ENCODE results near the gene KLF11.

Gene KLF11

GRCh38 chr2:10064932-10065772 lies 21.8 kb downstream of the KLF11 start:
- no peak for DNase-seq (ENCODE audit: low read depth)

- no peak for DNase-seq (ENCODE audit: low read depth)
Measured at GRCh38 chr2:10065773-10066055, 22.4 kb downstream of the KLF11 start.

GRCh38 chr2:10067330-10067729 lies 24.0 kb downstream of the KLF11 start:
- DNase-seq (ENCODE audit: low read depth): no peak

- no peak for DNase-seq (ENCODE audit: low read depth)
Measured at GRCh38 chr2:10067881-10068280, 24.5 kb downstream of the KLF11 start.

GRCh38 chr2:10071176-10071575 lies 27.8 kb downstream of the KLF11 start:
- DNase-seq (ENCODE audit: low read depth): no peak

- no peak for DNase-seq (ENCODE audit: low read depth)
Measured at GRCh38 chr2:10071595-10071994, 28.2 kb downstream of the KLF11 start.

GRCh38 chr2:10072656-10073480 lies 29.5 kb downstream of the KLF11 start:
- DNase-seq (ENCODE audit: low read depth): peak; percentile 76

GRCh38 chr2:10073706-10074105 lies 30.4 kb downstream of the KLF11 start:
- no peak for DNase-seq (ENCODE audit: low read depth)

- DNase-seq (ENCODE audit: low read depth): no peak
Measured at GRCh38 chr2:10075101-10075500, 31.8 kb downstream of the KLF11 start.

- no peak for DNase-seq (ENCODE audit: low read depth)
Measured at GRCh38 chr2:10075571-10076209, 32.3 kb downstream of the KLF11 start.

- no peak for DNase-seq (ENCODE audit: low read depth)
Measured at GRCh38 chr2:10076511-10076910, 33.2 kb downstream of the KLF11 start.

- DNase-seq (ENCODE audit: low read depth): no peak
Measured at GRCh38 chr2:10076988-10077527, 33.7 kb downstream of the KLF11 start.

- no peak for DNase-seq (ENCODE audit: low read depth)
Measured at GRCh38 chr2:10078001-10078400, 34.7 kb downstream of the KLF11 start.

- no peak for DNase-seq (ENCODE audit: low read depth)
Measured at GRCh38 chr2:10078704-10079265, 35.4 kb downstream of the KLF11 start.

GRCh38 chr2:10079266-10079869 lies 36.0 kb downstream of the KLF11 start:
- DNase-seq (ENCODE audit: low read depth): peak; percentile 65

GRCh38 chr2:10079870-10080535 lies 36.7 kb downstream of the KLF11 start, which contains the start of gene CYS1:
Gene CYS1 (minus strand): TSS chr2:10080411. CDS start chr2:10080223, 188 bp downstream.
- DNase-seq (ENCODE audit: low read depth): no peak

GRCh38 chr2:10080536-10081304 lies 37.4 kb downstream of the KLF11 start:
- DNase-seq (ENCODE audit: low read depth): no peak

GRCh38 chr2:10083046-10083445 lies 39.7 kb downstream of the KLF11 start:
- no peak for DNase-seq (ENCODE audit: low read depth)

GRCh38 chr2:10083692-10084211 lies 40.4 kb downstream of the KLF11 start:
- no peak for DNase-seq (ENCODE audit: low read depth)

- no peak for DNase-seq (ENCODE audit: low read depth)
Measured at GRCh38 chr2:10084223-10084865, 41.0 kb downstream of the KLF11 start.
